PC-3 (cell line): ENCODE results near the gene KIF14. TPM values are rescaled to one million over a fixed set of nuclear protein-coding genes. Genes with fewer than 3 reads are reported as not detected.

Experiments used
- ATAC-seq: fragments of 200-7000 bp; cut with Tn5 transposase; 2 replicates; pipeline ENCODE4 v1.9.1; 2020; ENCODE audit warnings: mild to moderate bottlenecking, moderate library complexity
- BruUV-seq: library from RNA; stranded (reverse); fragments of 400-500 nt; replicated peaks from 2 replicates; lab custom pipeline; 2021; lab: Mats Ljungman, UMichigan
- CTCF ChIA-PET: fragments of 300-600 bp; sonication (Branson Sonifier 250); formaldehyde crosslinking; loops from one replicate; lab custom pipeline; 2022; ENCODE audit warnings: antibody characterized with exemption; lab: Charles Lee
- POLR2A ChIA-PET: fragments of 300-600 bp; sonication (Branson Sonifier 250); formaldehyde crosslinking; loops from one replicate; lab custom pipeline; 2022; ENCODE audit warnings: antibody characterized with exemption; ENCODE audit not compliant: unreplicated experiment; lab: Charles Lee
- DNase-seq: peaks from one replicate; pipeline ENCODE4 v3.0.0-alpha.2; 2015
- H2AFZ ChIP-seq: fragments of 300-600 bp; sonication (generic); 2 replicates; pipeline ENCODE4 v1.6.0; 2016; ENCODE audit warnings: antibody characterized with exemption, low read length
- H3F3A ChIP-seq: fragments of 300-600 bp; sonication (generic); one replicate; pipeline ENCODE4 v1.6.0; 2017; ENCODE audit warnings: antibody characterized with exemption, low read length, control low read depth, mild to moderate bottlenecking; ENCODE audit not compliant: unreplicated experiment
- H3K27ac ChIP-seq: fragments of 300-600 bp; sonication (generic); 2 replicates; pipeline ENCODE4 v1.5.1; 2016; ENCODE audit warnings: mild to moderate bottlenecking, low read length
- H3K27me3 ChIP-seq: fragments of 300-600 bp; sonication (generic); 2 replicates; pipeline ENCODE4 v1.6.1; 2016; ENCODE audit warnings: low read length, mixed read lengths
- H3K36me3 ChIP-seq: fragments of 300-600 bp; sonication (generic); 2 replicates; pipeline ENCODE4 v1.6.1; 2016; ENCODE audit warnings: low read depth, mixed run types, low read length, mixed read lengths
- H3K4me1 ChIP-seq: fragments of 300-600 bp; sonication (generic); 2 replicates; pipeline ENCODE4 v1.5.1; 2016; ENCODE audit warnings: low read length; ENCODE audit not compliant: insufficient read depth
- H3K4me2 ChIP-seq: fragments of 300-600 bp; sonication (generic); 2 replicates; pipeline ENCODE4 v1.6.0; 2016; ENCODE audit warnings: low read length
- H3K4me3 ChIP-seq: fragments of 300-600 bp; sonication (generic); 2 replicates; pipeline ENCODE4 v1.5.1; 2016; ENCODE audit warnings: mild to moderate bottlenecking, low read length, mixed read lengths
- H3K79me2 ChIP-seq: fragments of 300-600 bp; sonication (generic); 2 replicates; pipeline ENCODE4 v1.6.1; 2017; ENCODE audit warnings: low read length, mixed read lengths
- H3K9ac ChIP-seq: fragments of 300-600 bp; sonication (generic); 2 replicates; pipeline ENCODE4 v1.6.0; 2016; ENCODE audit warnings: mild to moderate bottlenecking, low read length
- H3K9me2 ChIP-seq: fragments of 300-600 bp; sonication (generic); replicated peaks from 2 replicates; pipeline ENCODE4 v1.6.1; 2016; ENCODE audit warnings: mixed run types, low read length, mixed read lengths
- H3K9me3 ChIP-seq: fragments of 300-600 bp; sonication (generic); 2 replicates; pipeline ENCODE4 v1.6.1; 2016; ENCODE audit warnings: low read length, mixed read lengths
- H4K20me1 ChIP-seq: fragments of 300-600 bp; sonication (generic); 2 replicates; pipeline ENCODE4 v1.6.1; 2016; ENCODE audit warnings: low read length, mixed read lengths
- EZH2 ChIP-seq: fragments of 300-600 bp; sonication (generic); IDR thresholded peaks from one replicate; pipeline ENCODE4 v1.6.1; 2017; ENCODE audit warnings: antibody characterized with exemption, mild to moderate bottlenecking, low read length; ENCODE audit not compliant: unreplicated experiment
- EZH2phosphoT487 ChIP-seq: fragments of 300-600 bp; sonication (generic); IDR thresholded peaks from 2 replicates; pipeline ENCODE4 v1.6.1; 2018; ENCODE audit warnings: mild to moderate bottlenecking, antibody characterized with exemption, low read length, borderline replicate concordance
- intact Hi-C: fragments of 100-400 bp; cut with micrococcal nuclease; formaldehyde crosslinking; loops from 2 replicates; pipeline ENCODE4 v1.9.0; 2023
- total RNA-seq: library from RNA; depleted of rRNA; stranded (reverse); fragments of >200 nt; gene quantifications from 2 replicates; pipeline ENCODE4 v1.2.3, GENCODE V29; 2014
- TF ChIP-seq, protein P1 (sequence below): fragments of 300-600 bp; sonication (generic); conservative IDR thresholded peaks from 2 replicates; pipeline ENCODE4 v1.5.1; 2017; ENCODE audit warnings: antibody characterized with exemption, low read depth, mild to moderate bottlenecking, low read length

KIF14 gene
- total RNA-seq, 1 experiment from 2014 or later: 23.6 TPM

- Histone ChIP-seq H2AFZ (peak overlapping the region; percentile 76), H3K4me3 (peak overlapping the region; percentile 28; the same call in 1 of the 2 replicates), H3K36me3 (no peaks in the 10 kb centered on the region), H3K27ac (peak overlapping the region; percentile 62), H3F3A (no peaks in the 10 kb centered on the region), H3K4me2 (peak overlapping the region; percentile 72), H3K27me3 (no peaks in the 10 kb centered on the region), H4K20me1 (no peaks in the 10 kb centered on the region), H3K9me3 (no peaks in the 10 kb centered on the region), H3K9me2 (no peaks in the 10 kb centered on the region), H3K4me1 (peaks cover 16% of the 10 kb centered on the region), H3K9ac (peak overlapping the region; percentile 33), H3K79me2 (no peaks in the 10 kb centered on the region)
- peak; percentile 97 for DNase-seq
- ChIA-PET CTCF (interaction anchor here (0.6 to 1.2 kb wide), 6 partner anchors 21 to 370 kb away, joined by 3 to 6 read pairs (median 4); no protein-coding TSS in a partner anchor), POLR2A (interaction anchor here (0.6 kb wide), 1 partner anchor 242 kb away, joined by 5 read pairs; no protein-coding TSS in a partner anchor)
- TF ChIP-seq, protein P1, sequence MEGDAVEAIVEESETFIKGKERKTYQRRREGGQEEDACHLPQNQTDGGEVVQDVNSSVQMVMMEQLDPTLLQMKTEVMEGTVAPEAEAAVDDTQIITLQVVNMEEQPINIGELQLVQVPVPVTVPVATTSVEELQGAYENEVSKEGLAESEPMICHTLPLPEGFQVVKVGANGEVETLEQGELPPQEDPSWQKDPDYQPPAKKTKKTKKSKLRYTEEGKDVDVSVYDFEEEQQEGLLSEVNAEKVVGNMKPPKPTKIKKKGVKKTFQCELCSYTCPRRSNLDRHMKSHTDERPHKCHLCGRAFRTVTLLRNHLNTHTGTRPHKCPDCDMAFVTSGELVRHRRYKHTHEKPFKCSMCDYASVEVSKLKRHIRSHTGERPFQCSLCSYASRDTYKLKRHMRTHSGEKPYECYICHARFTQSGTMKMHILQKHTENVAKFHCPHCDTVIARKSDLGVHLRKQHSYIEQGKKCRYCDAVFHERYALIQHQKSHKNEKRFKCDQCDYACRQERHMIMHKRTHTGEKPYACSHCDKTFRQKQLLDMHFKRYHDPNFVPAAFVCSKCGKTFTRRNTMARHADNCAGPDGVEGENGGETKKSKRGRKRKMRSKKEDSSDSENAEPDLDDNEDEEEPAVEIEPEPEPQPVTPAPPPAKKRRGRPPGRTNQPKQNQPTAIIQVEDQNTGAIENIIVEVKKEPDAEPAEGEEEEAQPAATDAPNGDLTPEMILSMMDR: no peak
- TF ChIP-seq EZH2phosphoT487 (no peak), EZH2 (no peak)
- intact Hi-C loops: loop anchor here (1.0 to 10.0 kb wide), 4 partner anchors 44 to 737 kb away; no protein-coding TSS in a partner anchor
- no TSS peak for BruUV-seq
- peak; percentile 86 for ATAC-seq
These were observed 108.4 kb downstream of the KIF14 start for GRCh38 chr1:200512191-200512590.

GRCh38 chr1:200510228-200510623 lies 110.3 kb downstream of the KIF14 start:
- POLR2A ChIA-PET: interaction anchor here (0.6 kb wide), 2 partner anchors 110 to 144 kb away, joined by 3 to 6 read pairs; no protein-coding TSS in a partner anchor
- BruUV-seq: no TSS peak

More at GRCh38 chr1:200510228-200510623, 110.3 kb downstream of the KIF14 start:
- H3K36me3 ChIP-seq: no peaks in the 10 kb centered on the region
- no peak overlapping the region for H3K27ac ChIP-seq
- H3K9me2 ChIP-seq: no peaks in the 10 kb centered on the region
- H3K9ac ChIP-seq: no peak overlapping the region
- no peak for TF ChIP-seq EZH2phosphoT487
- no peak for TF ChIP-seq EZH2
- TF ChIP-seq, protein P1: peak; percentile 100
- peak overlapping the region; percentile 55; the same call in 1 of the 2 replicates for H3K4me3 ChIP-seq
- no peaks in the 10 kb centered on the region for H4K20me1 ChIP-seq
- H3K4me2 ChIP-seq: peak overlapping the region; percentile 75
- no peaks in the 10 kb centered on the region for H3K27me3 ChIP-seq
- no peaks in the 10 kb centered on the region for H3K79me2 ChIP-seq
- no peaks in the 10 kb centered on the region for H3K9me3 ChIP-seq
- intact Hi-C loops: loop anchor here (1.0 to 10.0 kb wide), 6 partner anchors 22 to 826 kb away; no protein-coding TSS in a partner anchor
- H3F3A ChIP-seq: no peaks in the 10 kb centered on the region
- peak; percentile 99 for DNase-seq
- H3K4me1 ChIP-seq: peaks cover 16% of the 10 kb centered on the region
- peak overlapping the region; percentile 63 for H2AFZ ChIP-seq
- CTCF ChIA-PET: interaction anchor here (0.6 to 1.4 kb wide), 7 partner anchors 46 to 730 kb away, joined by 3 to 12 read pairs (median 4); no protein-coding TSS in a partner anchor
- ATAC-seq: peak; percentile 82
